ENCODE data around the gene LRRC75B. TPM values are rescaled to one million over a fixed set of nuclear protein-coding genes. Genes with fewer than 3 reads are reported as not detected.
A peak's percentile ranks its signal among the peaks of the same experiment; 100 is the strongest.

The LRRC75B gene
- total and polyA plus RNA-seq, 2 donors from 2014 or later, result 23.4 to 47.6 TPM

- H3K9me3 ChIP-seq (ENCODE audit: control insufficient read depth in 2 of 3, insufficient read depth in 1 of 3, low read length in 3 of 3), result no peaks in the 10 kb centered on the region
- no peak overlapping the region for H3K4me3 ChIP-seq (ENCODE audit: low read length in 3 of 3)
- H3K4me1 ChIP-seq (ENCODE audit: control insufficient read depth in 2 of 3, insufficient read depth in 2 of 3, low read depth in 1 of 3, low read length in 3 of 3), result peaks cover 0 to 27% (median 19%) of the 10 kb centered on the region in 3 donors
- H3K27me3 ChIP-seq (ENCODE audit: control insufficient read depth, insufficient read depth, low read length), result no peaks in the 10 kb centered on the region
- DNase-seq, result no peak
- no peak for TF ChIP-seq CTCF (IDR thresholded peaks at IDR 0.05; ENCODE audit: borderline replicate concordance, extremely low read depth, insufficient read depth)
- peak overlapping the region in 1 of 2 donors; percentile 1 for H3K27ac ChIP-seq (ENCODE audit: low read depth in 2 of 2, low read length in 2 of 2)
- no peak for FAIRE-seq
- no peak overlapping the region for H3K9ac ChIP-seq (ENCODE audit: low read length in 3 of 3)
- intact Hi-C loops (cut with DNase I), result no loop called here
- peaks cover 9 to 13% (median 13%) of the 10 kb centered on the region in 3 donors for H3K36me3 ChIP-seq (ENCODE audit: control insufficient read depth in 2 of 3, insufficient read depth in 3 of 3, low read length in 3 of 3)
Observed at GRCh38 chr22:24564376-24565058, 28.4 kb downstream of the LRRC75B start.

- Histone ChIP-seq H3K4me1 (ENCODE audit: control insufficient read depth in 2 of 3, insufficient read depth in 2 of 3, low read depth in 1 of 3, low read length in 3 of 3) (peaks cover 0 to 27% (median 19%) of the 10 kb centered on the region in 3 donors), H3K9me3 (ENCODE audit: control insufficient read depth in 2 of 3, insufficient read depth in 1 of 3, low read length in 3 of 3) (no peaks in the 10 kb centered on the region), H3K4me3 (ENCODE audit: low read length in 3 of 3) (no peak overlapping the region), H3K27ac (ENCODE audit: low read depth in 2 of 2, low read length in 2 of 2) (no peak overlapping the region), H3K27me3 (ENCODE audit: control insufficient read depth, insufficient read depth, low read length) (no peaks in the 10 kb centered on the region), H3K36me3 (ENCODE audit: control insufficient read depth in 2 of 3, insufficient read depth in 3 of 3, low read length in 3 of 3) (peaks cover 6 to 18% (median 16%) of the 10 kb centered on the region in 3 donors), H3K9ac (ENCODE audit: low read length in 3 of 3) (no peak overlapping the region)
- TF ChIP-seq CTCF (IDR thresholded peaks at IDR 0.05; ENCODE audit: borderline replicate concordance, extremely low read depth, insufficient read depth), result no peak
- DNase-seq (no peak), FAIRE-seq (no peak)
- intact Hi-C loops (cut with DNase I), result no loop called here
Observed at GRCh38 chr22:24563246-24563645, 29.6 kb downstream of the LRRC75B start.

- Histone ChIP-seq H3K27me3 (ENCODE audit: control insufficient read depth, insufficient read depth, low read length) (no peaks in the 10 kb centered on the region), H3K9ac (ENCODE audit: low read length in 3 of 3) (no peak overlapping the region), H3K36me3 (ENCODE audit: control insufficient read depth in 2 of 3, insufficient read depth in 3 of 3, low read length in 3 of 3) (peaks cover 7 to 27% (median 23%) of the 10 kb centered on the region in 3 donors), H3K4me3 (ENCODE audit: low read length in 3 of 3) (no peak overlapping the region), H3K4me1 (ENCODE audit: control insufficient read depth in 2 of 3, insufficient read depth in 2 of 3, low read depth in 1 of 3, low read length in 3 of 3) (peaks cover 3 to 20% (median 20%) of the 10 kb centered on the region in 3 donors), H3K9me3 (ENCODE audit: control insufficient read depth in 2 of 3, insufficient read depth in 1 of 3, low read length in 3 of 3) (no peaks in the 10 kb centered on the region), H3K27ac (ENCODE audit: low read depth in 2 of 2, low read length in 2 of 2) (no peak overlapping the region)
- FAIRE-seq (no peak), DNase-seq (no peak)
- no peak for TF ChIP-seq CTCF (IDR thresholded peaks at IDR 0.05; ENCODE audit: borderline replicate concordance, extremely low read depth, insufficient read depth)
- intact Hi-C loops (cut with DNase I), result no loop called here
Observed at GRCh38 chr22:24559471-24559870, 33.4 kb downstream of the LRRC75B start.
